B cell (primary cell): Measurements from ENCODE around the gene PLCE1. TPM values are rescaled to one million over a fixed set of nuclear protein-coding genes. Genes with fewer than 3 reads are reported as not detected.

Experiments used
- ATAC-seq: fragments of 200-7000 bp; cut with Tn5 transposase; one replicate; pipeline ENCODE4 v1.10.0; 2021; ENCODE audit warnings: low read depth, mild to moderate bottlenecking, moderate number of reproducible peaks, moderate library complexity
- CTCF ChIA-PET: fragments of 350-600 bp; sonication (Branson Sonifier 250); formaldehyde crosslinking; loops from one replicate; lab custom pipeline; 2021; ENCODE audit warnings: antibody characterized with exemption, inconsistent platforms; lab: Charles Lee
- POLR2A ChIA-PET: fragments of 350-600 bp; sonication (Branson Sonifier 250); formaldehyde crosslinking; loops from one replicate; lab custom pipeline; 2021; ENCODE audit warnings: antibody characterized with exemption; lab: Charles Lee
- DNase-seq: peaks from one replicate; pipeline ENCODE4 v3.0.0; 2013
- H2AFZ ChIP-seq: 2 replicates; pipeline ENCODE4 v1.6.1; 2012; ENCODE audit warnings: mild to moderate bottlenecking, low read depth, low read length; ENCODE audit not compliant: insufficient read depth, poor library complexity, severe bottlenecking
- H3K27ac ChIP-seq, 2 donors: 1 replicate in 1 of 2; 2 replicates in 1 of 2; pipeline ENCODE4 v1.5.1; 2012 to 2013; ENCODE audit warnings: low read length in 2 of 2, mild to moderate bottlenecking in 2 of 2, moderate library complexity in 1 of 2
- H3K27me3 ChIP-seq, 4 experiments: fragments of 200-600 bp in 1 of 4; sonication (generic) in 1 of 4; replicated peaks in 1 of 4; 1 replicate in 2 of 4; 2 replicates in 2 of 4; pipeline versions ENCODE4 v1.6.1 to v1.7.0; 2013 to 2016; ENCODE audit warnings: low read length in 3 of 4, mild to moderate bottlenecking in 2 of 4, mixed read lengths in 1 of 4, moderate library complexity in 1 of 4; ENCODE audit not compliant: insufficient read depth in 4 of 4, control insufficient read depth in 3 of 4; ENCODE audit errors: control extremely low read depth in 1 of 4
- H3K36me3 ChIP-seq, 2 experiments: replicated peaks in 1 of 2; 1 replicate in 1 of 2; 2 replicates in 1 of 2; pipeline versions ENCODE4 v1.6.1 to v1.7.1; 2013; ENCODE audit warnings: low read length in 1 of 2; ENCODE audit not compliant: insufficient read depth in 2 of 2, control insufficient read depth in 1 of 2; ENCODE audit errors: control extremely low read depth in 1 of 2, extremely low read depth in 1 of 2
- H3K4me1 ChIP-seq, 2 donors: fragments of 200-600 bp in 1 of 2; sonication (generic) in 1 of 2; 1 replicate in 1 of 2; 2 replicates in 1 of 2; pipeline versions ENCODE4 v1.5.1 to v1.6.1; 2013 to 2017; ENCODE audit warnings: low read length in 2 of 2; ENCODE audit not compliant: control insufficient read depth in 2 of 2, insufficient read depth in 2 of 2
- H3K4me2 ChIP-seq: replicated peaks from 2 replicates; pipeline ENCODE3; 2012; ENCODE audit warnings: mild to moderate bottlenecking, low read depth, low read length; ENCODE audit not compliant: poor library complexity, severe bottlenecking
- H3K4me3 ChIP-seq, 5 experiments: fragments of 200-600 bp in 1 of 5; sonication (generic) in 1 of 5; 1 replicate in 3 of 5; 2 replicates in 2 of 5; pipeline versions ENCODE4 v1.5.1 to v1.7.0; 2011 to 2016; ENCODE audit warnings: low read length in 4 of 5, mild to moderate bottlenecking in 4 of 5, low read depth in 2 of 5, control low read depth in 1 of 5, moderate library complexity in 1 of 5; ENCODE audit not compliant: insufficient read depth in 1 of 5; ENCODE audit errors: control extremely low read depth in 1 of 5, extremely low read depth in 1 of 5
- H3K79me2 ChIP-seq: fragments of 200-600 bp; sonication (generic); one replicate; pipeline ENCODE4 v1.6.0; 2016; ENCODE audit warnings: low read length; ENCODE audit not compliant: control insufficient read depth, insufficient read depth
- H3K9ac ChIP-seq: fragments of 200-600 bp; sonication (generic); 2 replicates; pipeline ENCODE4 v1.6.1; 2017; ENCODE audit warnings: mild to moderate bottlenecking, low read length, moderate library complexity
- H3K9me3 ChIP-seq, 3 donors: one replicate each; pipeline versions ENCODE4 v1.6.1 to v1.7.1; 2013; ENCODE audit warnings: low read length in 2 of 3; ENCODE audit not compliant: control insufficient read depth in 2 of 3, insufficient read depth in 1 of 3; ENCODE audit errors: control extremely low read depth in 1 of 3
- H4K20me1 ChIP-seq: 2 replicates; pipeline ENCODE4 v1.6.0; 2012; ENCODE audit warnings: mild to moderate bottlenecking, low read length; ENCODE audit not compliant: insufficient read depth, control insufficient read depth, poor library complexity, severe bottlenecking
- H3K27ac Mint-ChIP-seq: one replicate; pipeline ENCODE4 v1.8.0; 2021; ENCODE audit warnings: mixed read lengths
- H3K27me3 Mint-ChIP-seq: one replicate; pipeline ENCODE4 v1.8.0; 2021; ENCODE audit warnings: mixed read lengths
- H3K4me1 Mint-ChIP-seq: one replicate; pipeline ENCODE4 v1.8.0; 2021; ENCODE audit warnings: mixed read lengths
- H3K4me3 Mint-ChIP-seq: one replicate; pipeline ENCODE4 v1.8.0; 2021; ENCODE audit warnings: mixed read lengths
- H3K9me3 Mint-ChIP-seq: one replicate; pipeline ENCODE4 v1.8.0; 2022; ENCODE audit warnings: mixed read lengths; ENCODE audit not compliant: insufficient read depth
- EZH2 ChIP-seq: IDR thresholded peaks from 2 replicates; pipeline ENCODE4 v1.6.1; 2012; ENCODE audit warnings: borderline replicate concordance, low read depth, mild to moderate bottlenecking, moderate library complexity, low read length; ENCODE audit not compliant: insufficient read depth, poor library complexity, severe bottlenecking
- WGBS: methylation state at CpG from one replicate; pipeline ENCODE4 v1.1.5; 2013; ENCODE audit warnings: missing lambda C conversion rate; ENCODE audit not compliant: insufficient coverage; 5-methylcytosine and 5-hydroxymethylcytosine counted together
- intact Hi-C: fragments of 100-400 bp; cut with micrococcal nuclease; formaldehyde crosslinking; loops from one replicate; pipeline ENCODE4 v1.10.0; 2022
- polyA plus RNA-seq: library from polyadenylated mRNA; depleted of rRNA; stranded (reverse); fragments of >200 nt; gene quantifications from 2 replicates; pipeline ENCODE4 v1.2.3, GENCODE V29; 2012
- total RNA-seq, 2 donors: library from RNA; stranded (reverse); fragments of 120-200 nt in 1 of 2; gene quantifications; 1 replicate in 1 of 2; 2 replicates in 1 of 2; pipeline versions ENCODE4 v1.2.3 to v1.2.4, GENCODE V29; 2013 to 2022
- TF ChIP-seq, protein P1 (sequence below): fragments of 200-600 bp; IDR thresholded peaks from one replicate; pipeline ENCODE4 v1.8.0; 2022; ENCODE audit warnings: antibody characterized with exemption, mild to moderate bottlenecking

Gene PLCE1
- total and polyA plus RNA-seq, 2 donors (not counting 1 experiment from before 2014, with no cell fraction given) = not detected

- Mint-ChIP-seq H3K27ac (no peak overlapping the region), H3K27me3 (peaks cover 20% of the 10 kb centered on the region), H3K4me1 (no peaks in the 10 kb centered on the region), H3K9me3 (no peaks in the 10 kb centered on the region), H3K4me3 (no peak overlapping the region)
- no peak overlapping the region for H3K9ac ChIP-seq
- no peaks in the 10 kb centered on the region for H3K4me1 ChIP-seq
- no peak overlapping the region for H3K4me2 ChIP-seq
- no peak overlapping the region for H3K4me3 ChIP-seq
- no peak overlapping the region for H3K27ac ChIP-seq
- no peak for ATAC-seq
- intact Hi-C loops = no loop called here
- H3K79me2 ChIP-seq = no peaks in the 10 kb centered on the region
- DNase-seq = no peak
- no peak overlapping the region for H2AFZ ChIP-seq
- no CpG with 5 or more reads among the region's 1 CpG for WGBS
- no peak for TF ChIP-seq EZH2
- TF ChIP-seq, protein P1, sequence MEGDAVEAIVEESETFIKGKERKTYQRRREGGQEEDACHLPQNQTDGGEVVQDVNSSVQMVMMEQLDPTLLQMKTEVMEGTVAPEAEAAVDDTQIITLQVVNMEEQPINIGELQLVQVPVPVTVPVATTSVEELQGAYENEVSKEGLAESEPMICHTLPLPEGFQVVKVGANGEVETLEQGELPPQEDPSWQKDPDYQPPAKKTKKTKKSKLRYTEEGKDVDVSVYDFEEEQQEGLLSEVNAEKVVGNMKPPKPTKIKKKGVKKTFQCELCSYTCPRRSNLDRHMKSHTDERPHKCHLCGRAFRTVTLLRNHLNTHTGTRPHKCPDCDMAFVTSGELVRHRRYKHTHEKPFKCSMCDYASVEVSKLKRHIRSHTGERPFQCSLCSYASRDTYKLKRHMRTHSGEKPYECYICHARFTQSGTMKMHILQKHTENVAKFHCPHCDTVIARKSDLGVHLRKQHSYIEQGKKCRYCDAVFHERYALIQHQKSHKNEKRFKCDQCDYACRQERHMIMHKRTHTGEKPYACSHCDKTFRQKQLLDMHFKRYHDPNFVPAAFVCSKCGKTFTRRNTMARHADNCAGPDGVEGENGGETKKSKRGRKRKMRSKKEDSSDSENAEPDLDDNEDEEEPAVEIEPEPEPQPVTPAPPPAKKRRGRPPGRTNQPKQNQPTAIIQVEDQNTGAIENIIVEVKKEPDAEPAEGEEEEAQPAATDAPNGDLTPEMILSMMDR = no peak
- POLR2A ChIA-PET = no interaction called here
- H4K20me1 ChIP-seq = no peaks in the 10 kb centered on the region
- no peaks in the 10 kb centered on the region for H3K27me3 ChIP-seq
- H3K9me3 ChIP-seq = peaks cover 0 to 7% (median 0%) of the 10 kb centered on the region in 3 donors
- no peaks in the 10 kb centered on the region for H3K36me3 ChIP-seq
- CTCF ChIA-PET = no interaction called here
Observed at GRCh38 chr10:94013331-94013760, 19.6 kb downstream of the PLCE1 start.

- Histone ChIP-seq H3K4me3 (no peak overlapping the region), H3K4me1 (no peaks in the 10 kb centered on the region), H3K9ac (no peak overlapping the region), H3K4me2 (no peak overlapping the region), H3K27ac (no peak overlapping the region), H3K27me3 (no peaks in the 10 kb centered on the region), H2AFZ (no peak overlapping the region), H3K9me3 (peaks cover 0 to 7% (median 0%) of the 10 kb centered on the region in 3 donors), H3K36me3 (no peaks in the 10 kb centered on the region), H4K20me1 (no peaks in the 10 kb centered on the region), H3K79me2 (no peaks in the 10 kb centered on the region)
- peaks cover 13% of the 10 kb centered on the region for H3K27me3 Mint-ChIP-seq
- H3K9me3 Mint-ChIP-seq = no peaks in the 10 kb centered on the region
- H3K27ac Mint-ChIP-seq = no peak overlapping the region
- DNase-seq = no peak
- ChIA-PET POLR2A (no interaction called here), CTCF (no interaction called here)
- intact Hi-C loops = no loop called here
- TF ChIP-seq, protein P1 = no peak
- no peak for TF ChIP-seq EZH2
- H3K4me1 Mint-ChIP-seq = no peaks in the 10 kb centered on the region
- ATAC-seq = no peak
- no CpG with 5 or more reads among the region's 3 CpGs for WGBS
- no peak overlapping the region for H3K4me3 Mint-ChIP-seq
Observed at GRCh38 chr10:94014304-94014703, 20.6 kb downstream of the PLCE1 start.
